ENCODE results near the gene LRRC71.
A peak's percentile ranks its signal among the peaks of the same experiment; 100 is the strongest.
"Not testable (repeated sequence)": the region's sequence is repeated elsewhere in the genome, so short reads cannot be mapped to it uniquely, and the experiment has no call there.

The LRRC71 gene

GRCh38 chr1:156908541-156908940 lies 11.9 kb upstream of the LRRC71 start:
- no peak for DNase-seq

- no peak for DNase-seq
These were observed 11.5 kb upstream of the LRRC71 start for GRCh38 chr1:156908955-156909354.

GRCh38 chr1:156909671-156910070 lies 10.8 kb upstream of the LRRC71 start:
- DNase-seq: no peak

- DNase-seq: no peak
These were observed 10.1 kb upstream of the LRRC71 start for GRCh38 chr1:156910309-156910782.

GRCh38 chr1:156911577-156912298 lies 8.7 kb upstream of the LRRC71 start:
- DNase-seq: no peak

- no peak for DNase-seq
These were observed 8.1 kb upstream of the LRRC71 start for GRCh38 chr1:156912310-156912709.

GRCh38 chr1:156912861-156913808 lies 7.3 kb upstream of the LRRC71 start:
- no peak for DNase-seq

GRCh38 chr1:156913809-156914387 lies 6.5 kb upstream of the LRRC71 start:
- no peak for DNase-seq

- no peak for DNase-seq
These were observed 6.0 kb upstream of the LRRC71 start for GRCh38 chr1:156914440-156914856.

- DNase-seq: no peak
These were observed 659 bp downstream of the LRRC71 start for GRCh38 chr1:156921053-156921529.

- DNase-seq: no peak
These were observed 2.7 kb downstream of the LRRC71 start for GRCh38 chr1:156922986-156923669.

GRCh38 chr1:156923670-156924477 lies 3.4 kb downstream of the LRRC71 start:
- no peak for DNase-seq

- no peak for DNase-seq
These were observed 4.2 kb downstream of the LRRC71 start for GRCh38 chr1:156924478-156925153.

- DNase-seq: no peak
These were observed 5.0 kb downstream of the LRRC71 start for GRCh38 chr1:156925154-156926010.

- peak; percentile 88 for DNase-seq
These were observed 5.7 kb downstream of the LRRC71 start for GRCh38 chr1:156926175-156926574.

- not testable (repeated sequence) for DNase-seq
These were observed 6.3 kb downstream of the LRRC71 start for GRCh38 chr1:156926695-156927094.

- peak; percentile 59 for DNase-seq
These were observed 7.0 kb downstream of the LRRC71 start for GRCh38 chr1:156927215-156928042.

GRCh38 chr1:156928043-156928602 lies 7.7 kb downstream of the LRRC71 start:
- peak; percentile 59 for DNase-seq
